HepG2 (cell line): ENCODE data around the gene RNU7-1. TPM values are rescaled to one million over a fixed set of nuclear protein-coding genes. Genes with fewer than 3 reads are reported as not detected.

Experiments used
- ATAC-seq: fragments of 200-7000 bp; cut with Tn5 transposase; 3 replicates; pipeline ENCODE4 v1.9.1; 2020; ENCODE audit warnings: mild to moderate bottlenecking, moderate library complexity
- BruUV-seq: library from RNA; stranded (reverse); fragments of 400-500 nt; replicated peaks from 2 replicates; lab custom pipeline; 2021; lab: Mats Ljungman, UMichigan
- CTCF ChIA-PET: fragments of 300-600 bp; formaldehyde crosslinking; extraction: SDS; loops from one replicate; lab custom pipeline; 2021; ENCODE audit warnings: low total read pairs, inconsistent platforms, low intra/inter-chr PET ratio; lab: Yijun Ruan, JAX
- POLR2A ChIA-PET: fragments of 350-600 bp; sonication (Branson Sonifier 250); formaldehyde crosslinking; loops from one replicate; lab custom pipeline; 2020; ENCODE audit warnings: antibody characterized with exemption, inconsistent platforms; lab: Yijun Ruan, JAX
- DNase-seq: peaks from one replicate; pipeline ENCODE4 v3.0.0-alpha.2; 2015; ENCODE audit warnings: low spot score
- FAIRE-seq: peaks from 3 replicates; lab custom pipeline; 2011; peaks lifted over from hg19 to GRCh38; lab: Jason Lieb, UNC
- H2AFZ ChIP-seq: one replicate; pipeline ENCODE4 v1.6.1; 2011; ENCODE audit warnings: low read length, inconsistent platforms
- H3K27ac ChIP-seq: fragments of 300-600 bp; 3 replicates; pipeline ENCODE4 v1.8.0; 2011; ENCODE audit warnings: mixed run types, mild to moderate bottlenecking, mixed read lengths, low read length, inconsistent platforms; ENCODE audit not compliant: insufficient read depth; ENCODE audit errors: extremely low read length
- H3K27me3 ChIP-seq, 2 experiments: fragments of 200-600 bp in 1 of 2; 2 replicates in 1 of 2; 3 replicates in 1 of 2; pipeline versions ENCODE4 v1.6.0 to v1.8.0; 2011; ENCODE audit warnings: low read length in 2 of 2, mild to moderate bottlenecking in 2 of 2, moderate library complexity in 2 of 2, inconsistent platforms in 1 of 2; ENCODE audit not compliant: insufficient read depth in 2 of 2, control insufficient read depth in 1 of 2
- H3K36me3 ChIP-seq, 2 experiments: fragments of 200-600 bp in 1 of 2; replicated peaks in 1 of 2; 2 replicates in 1 of 2; 3 replicates in 1 of 2; pipeline versions ENCODE4 v1.5.1 to v1.8.0; 2011; ENCODE audit warnings: low read length in 2 of 2, inconsistent platforms in 1 of 2; ENCODE audit not compliant: insufficient read depth in 2 of 2, control insufficient read depth in 1 of 2
- H3K4me1 ChIP-seq: 2 replicates; pipeline ENCODE4 v1.5.1; 2012; ENCODE audit warnings: low read length, inconsistent platforms; ENCODE audit not compliant: insufficient read depth
- H3K4me2 ChIP-seq: 2 replicates; pipeline ENCODE4 v1.6.0; 2011; ENCODE audit warnings: low read depth, low read length, inconsistent platforms
- H3K4me3 ChIP-seq, 3 experiments: fragments of 200-600 bp in 1 of 3; sonication (generic), shearing (Covaris generic) in 1 of 3; replicated peaks in 1 of 3; 2 replicates each; pipeline ENCODE4 v1.5.1; 2011 to 2016; ENCODE audit warnings: low read length in 3 of 3, inconsistent platforms in 2 of 3, low read depth in 2 of 3, mild to moderate bottlenecking in 2 of 3, control low read depth in 1 of 3, mixed read lengths in 1 of 3; ENCODE audit not compliant: insufficient read depth in 1 of 3
- H3K79me2 ChIP-seq: one replicate; pipeline ENCODE4 v1.6.1; 2011; ENCODE audit warnings: low read length, inconsistent platforms; ENCODE audit not compliant: insufficient read depth
- H3K9ac ChIP-seq: 2 replicates; pipeline ENCODE4 v1.6.0; 2011; ENCODE audit warnings: mild to moderate bottlenecking, low read depth, low read length, inconsistent platforms; ENCODE audit not compliant: insufficient read depth
- H3K9me3 ChIP-seq: 2 replicates; pipeline ENCODE4 v1.5.1; 2012; ENCODE audit warnings: mild to moderate bottlenecking, low read length
- H4K20me1 ChIP-seq: 2 replicates; pipeline ENCODE4 v1.6.0; 2011; ENCODE audit warnings: inconsistent platforms, mild to moderate bottlenecking, low read length, moderate library complexity; ENCODE audit not compliant: insufficient read depth
- CERS6 ChIP-seq: sonication (generic); formaldehyde crosslinking; IDR thresholded peaks from 2 replicates; pipeline ENCODE4 v1.5.0; 2020; ENCODE audit warnings: missing genetic modification reagents
- ERF ChIP-seq: IDR thresholded peaks from 2 replicates; pipeline ENCODE4 v1.6.1; 2018; ENCODE audit warnings: missing biosample characterization, missing genetic modification reagents
- FOXM1 ChIP-seq: sonication (generic); formaldehyde crosslinking; IDR thresholded peaks from 2 replicates; pipeline ENCODE4 v1.5.0; 2020; ENCODE audit warnings: missing genetic modification reagents
- GRHL1 ChIP-seq: sonication (generic); formaldehyde crosslinking; conservative IDR thresholded peaks from 2 replicates; pipeline ENCODE4 v1.8.0; 2022; ENCODE audit warnings: missing genetic modification reagents
- KLF6 ChIP-seq: IDR thresholded peaks from 2 replicates; pipeline ENCODE4 v1.8.0; 2016; ENCODE audit warnings: missing biosample characterization, missing genetic modification reagents
- ZNF20 ChIP-seq: sonication (generic); formaldehyde crosslinking; IDR thresholded peaks from 2 replicates; pipeline ENCODE4 v1.4.0; 2020; ENCODE audit warnings: mild to moderate bottlenecking, moderate library complexity, missing genetic modification reagents
- ZNF282 ChIP-seq: fragments of 450-650 bp; IDR thresholded peaks from 2 replicates; pipeline ENCODE4 v1.6.1; 2018; ENCODE audit not compliant: partially characterized antibody
- ZNF317 ChIP-seq: sonication (generic); formaldehyde crosslinking; IDR thresholded peaks from 2 replicates; pipeline ENCODE4 v1.5.0; 2020; ENCODE audit warnings: mild to moderate bottlenecking, missing genetic modification reagents
- ZNF530 ChIP-seq: sonication (generic); formaldehyde crosslinking; IDR thresholded peaks from 2 replicates; pipeline ENCODE4 v1.5.0; 2020; ENCODE audit warnings: low read depth, mild to moderate bottlenecking, missing genetic modification reagents
- ZNF790 ChIP-seq: sonication (generic); formaldehyde crosslinking; IDR thresholded peaks from 2 replicates; pipeline ENCODE4 v1.8.0; 2022; ENCODE audit warnings: missing genetic modification reagents, mild to moderate bottlenecking, borderline replicate concordance
- WGBS: methylation state at CpG from one replicate; pipeline ENCODE4 v1.1.6; 2017; ENCODE audit warnings: low lambda C conversion rate; 5-methylcytosine and 5-hydroxymethylcytosine counted together
- in situ Hi-C: cut with HindIII; loops from 2 replicates; pipeline ENCODE4 v1.10.0; 2017; ENCODE audit warnings: low pct_unique_long_range_greater_than_20kb; ENCODE audit not compliant: extremely low pct_ligation_motif_present
- intact Hi-C: fragments of 100-400 bp; cut with micrococcal nuclease; formaldehyde crosslinking; loops from one replicate; pipeline ENCODE4 v1.10.0; 2022; ENCODE audit not compliant: unreplicated experiment
- polyA plus RNA-seq, 8 experiments: library from polyadenylated mRNA; depleted of rRNA in 3 of 8; stranded (reverse) in 7 of 8; unstranded in 1 of 8; fragments of >200 nt; fragmentation: Illumina TruSeq in 4 of 8; extraction: Trizol in 4 of 8; gene quantifications; 2 replicates each; pipeline versions ENCODE4 v1.2.1 to v1.2.3, GENCODE V29; 2011 to 2016; ENCODE audit warnings: low read depth in 4 of 8, missing spikeins in 1 of 8, mixed read lengths in 1 of 8; ENCODE audit not compliant: insufficient read depth in 1 of 8
- total RNA-seq, 5 experiments: library from RNA; depleted of rRNA; stranded (reverse); fragments of >200 nt; fragmentation: Illumina TruSeq; extraction: Trizol; gene quantifications; 2 replicates each; pipeline ENCODE4 v1.2.3, GENCODE V29; 2016; ENCODE audit warnings: low read depth in 1 of 5
- TF ChIP-seq, protein P1 (sequence below): sonication (generic); formaldehyde crosslinking; IDR thresholded peaks from 2 replicates; pipeline ENCODE4 v1.4.0; 2020; ENCODE audit warnings: missing genetic modification reagents

Gene RNU7-1
- total and polyA plus RNA-seq, 2 of the 13 experiments (the other 11 are each of a cell fraction or from before 2014, with no cell fraction given), result not detected

- H3K36me3 ChIP-seq, result no peaks in the 10 kb centered on the region; a peak in 1 of 5 replicates
- H3K79me2 ChIP-seq, result no peaks in the 10 kb centered on the region
- no TSS peak for BruUV-seq
- no peak overlapping the region for H3K4me2 ChIP-seq
- CTCF ChIA-PET, result no interaction called here
- no peak overlapping the region for H3K27ac ChIP-seq
- no peaks in the 10 kb centered on the region for H3K27me3 ChIP-seq
- intact Hi-C loops (no loop called here), in situ Hi-C loops (no loop called here)
- DNase-seq, result no peak
- no peaks in the 10 kb centered on the region for H3K9me3 ChIP-seq
- H3K4me1 ChIP-seq, result peaks cover 34% of the 10 kb centered on the region
- WGBS, result 87% methylated on average over 21 of the region's 24 CpGs
- no peaks in the 10 kb centered on the region for H4K20me1 ChIP-seq
- no peak overlapping the region for H3K9ac ChIP-seq
- TF ChIP-seq ERF (CRISPR knock-in tag), result no peak
- no peak for TF ChIP-seq ZNF530 (CRISPR knock-in tag)
- no peak for TF ChIP-seq ZNF20 (CRISPR knock-in tag)
- TF ChIP-seq CERS6 (CRISPR knock-in tag), result no peak
- TF ChIP-seq GRHL1, result no peak
- no peak for TF ChIP-seq ZNF317
- TF ChIP-seq, protein P1, sequence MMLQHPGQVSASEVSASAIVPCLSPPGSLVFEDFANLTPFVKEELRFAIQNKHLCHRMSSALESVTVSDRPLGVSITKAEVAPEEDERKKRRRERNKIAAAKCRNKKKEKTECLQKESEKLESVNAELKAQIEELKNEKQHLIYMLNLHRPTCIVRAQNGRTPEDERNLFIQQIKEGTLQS, result no peak
- no peak for TF ChIP-seq ZNF790 (CRISPR knock-in tag)
- no peak for TF ChIP-seq FOXM1
- TF ChIP-seq KLF6 (CRISPR knock-in tag), result no peak
- no peak for TF ChIP-seq ZNF282
- H3K4me3 ChIP-seq, result no peak overlapping the region
- no peak for FAIRE-seq
- no peak for ATAC-seq
- no peak overlapping the region for H2AFZ ChIP-seq
- POLR2A ChIA-PET, result interaction anchor here (3.4 to 8.0 kb wide), 2 partner anchors 14 to 59 kb away, joined by 16 to 180 read pairs; partner anchors contain the start of genes C12orf57, LPCAT3 and RNU7-1
These were observed 15.6 kb downstream of the RNU7-1 start for GRCh38 chr12:6959058-6959804.
